ENCODE measurements around the gene SPSB3. TPM values are rescaled to one million over a fixed set of nuclear protein-coding genes. Genes with fewer than 3 reads are reported as not detected.
A peak's percentile ranks its signal among the peaks of the same experiment; 100 is the strongest.

The SPSB3 gene
- total and polyA plus RNA-seq, 2 of the 13 experiments (the other 11 are each of a cell fraction or from before 2014, with no cell fraction given) = 13.2 to 21.9 TPM

DNA sequence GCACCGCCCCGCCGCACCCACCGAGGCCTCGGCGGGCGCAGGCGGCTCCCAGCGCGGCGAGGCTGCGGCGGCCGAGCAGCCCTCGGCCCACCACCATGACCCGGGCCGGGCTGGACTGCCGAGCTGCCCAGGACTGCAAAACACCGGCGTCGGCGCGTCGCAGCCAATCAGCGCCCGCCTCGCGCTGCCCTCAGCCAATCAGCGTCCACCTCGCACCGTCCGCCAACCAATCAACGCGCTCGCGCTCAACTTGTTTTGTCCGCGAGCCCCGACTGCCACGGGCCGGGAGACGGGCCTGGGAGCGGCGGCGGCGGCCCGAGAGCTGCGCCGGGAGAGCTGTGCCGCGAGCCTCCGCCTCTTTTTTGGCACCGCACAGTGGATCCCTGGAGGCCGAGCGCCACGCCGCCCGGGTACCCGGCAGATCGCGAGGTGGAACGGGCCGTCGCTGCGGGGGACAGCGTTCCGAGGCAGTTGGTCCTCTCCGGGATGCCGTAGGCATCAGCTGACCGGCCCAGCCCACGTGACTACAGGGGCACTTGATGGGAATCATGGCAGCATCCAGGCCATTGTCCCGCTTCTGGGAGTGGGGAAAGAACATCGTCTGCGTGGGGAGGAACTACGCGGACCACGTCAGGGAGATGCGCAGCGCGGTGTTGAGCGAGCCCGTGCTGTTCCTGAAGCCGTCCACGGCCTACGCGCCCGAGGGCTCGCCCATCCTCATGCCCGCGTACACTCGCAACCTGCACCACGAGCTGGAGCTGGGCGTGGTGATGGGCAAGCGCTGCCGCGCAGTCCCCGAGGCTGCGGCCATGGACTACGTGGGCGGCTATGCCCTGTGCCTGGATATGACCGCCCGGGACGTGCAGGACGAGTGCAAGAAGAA, 44.6 kb upstream of the SPSB3 start, which contains the start of the genes FAHD1 and HAGH (continued):
- TF ChIP-seq NFE2L1 (CRISPR knock-in tag; IDR thresholded peaks at IDR 0.05; ENCODE audit: borderline replicate concordance) (no peak), REL (CRISPR knock-in tag; conservative IDR thresholded peaks at IDR 0.05) (no peak; the same call in 1 of the 2 replicates), SALL1 (CRISPR knock-in tag; IDR thresholded peaks at IDR 0.05) (peak; percentile 93), FOXP1 (IDR thresholded peaks at IDR 0.05) (no peak), FOXP1 (CRISPR knock-in tag; IDR thresholded peaks at IDR 0.05) (0 out of 2 replicates have a peak, but pooled peaks have one; percentile 9), ONECUT2 (CRISPR knock-in tag; IDR thresholded peaks at IDR 0.05) (no peak), ZFX (CRISPR knock-in tag; IDR thresholded peaks at IDR 0.05; ENCODE audit: low read depth) (peak; percentile 96), RBAK (CRISPR knock-in tag; IDR thresholded peaks at IDR 0.05) (no peak), STAG1 (CRISPR knock-in tag; IDR thresholded peaks at IDR 0.05) (no peak), MAX (IDR thresholded peaks at IDR 0.05) (peak; percentile 93), TOE1 (CRISPR knock-in tag; IDR thresholded peaks at IDR 0.05) (peak; percentile 46; the same call in 1 of the 2 replicates), MTF1 (CRISPR knock-in tag; IDR thresholded peaks at IDR 0.05) (no peak), ZNF703 (CRISPR knock-in tag; IDR thresholded peaks at IDR 0.05; ENCODE audit: borderline replicate concordance) (peak; percentile 90), SALL2 (CRISPR knock-in tag; IDR thresholded peaks at IDR 0.05) (peak; percentile 88), MTERF4 (CRISPR knock-in tag; IDR thresholded peaks at IDR 0.05) (peak; percentile 76; the same call in 1 of the 2 replicates), TEF (CRISPR knock-in tag; IDR thresholded peaks at IDR 0.05) (no peak), TSC22D2 (CRISPR knock-in tag; IDR thresholded peaks at IDR 0.05; ENCODE audit: borderline replicate concordance) (peak; percentile 81; the same call in 1 of the 2 replicates), ZBTB34 (CRISPR knock-in tag; IDR thresholded peaks at IDR 0.05) (no peak), POLR2A (IDR thresholded peaks at IDR 0.05; ENCODE audit: insufficient read depth in 1 of 2, low read depth in 2 of 2, low read length in 2 of 2) (peak; percentile 84 to 90), SATB2 (CRISPR knock-in tag; IDR thresholded peaks at IDR 0.05) (no peak), ZNF331 (CRISPR knock-in tag; IDR thresholded peaks at IDR 0.05) (0 out of 2 replicates have a peak, but pooled peaks have one; percentile 51), CEBPB (IDR thresholded peaks at IDR 0.05; ENCODE audit: borderline replicate concordance, low read depth, low read length) (no peak), ATF7 (IDR thresholded peaks at IDR 0.05) (no peak), ATF7 (CRISPR knock-in tag; IDR thresholded peaks at IDR 0.05) (no peak), KAT8 (CRISPR knock-in tag; IDR thresholded peaks at IDR 0.05) (peak; percentile 96)
- TF ChIP-seq, protein P1, sequence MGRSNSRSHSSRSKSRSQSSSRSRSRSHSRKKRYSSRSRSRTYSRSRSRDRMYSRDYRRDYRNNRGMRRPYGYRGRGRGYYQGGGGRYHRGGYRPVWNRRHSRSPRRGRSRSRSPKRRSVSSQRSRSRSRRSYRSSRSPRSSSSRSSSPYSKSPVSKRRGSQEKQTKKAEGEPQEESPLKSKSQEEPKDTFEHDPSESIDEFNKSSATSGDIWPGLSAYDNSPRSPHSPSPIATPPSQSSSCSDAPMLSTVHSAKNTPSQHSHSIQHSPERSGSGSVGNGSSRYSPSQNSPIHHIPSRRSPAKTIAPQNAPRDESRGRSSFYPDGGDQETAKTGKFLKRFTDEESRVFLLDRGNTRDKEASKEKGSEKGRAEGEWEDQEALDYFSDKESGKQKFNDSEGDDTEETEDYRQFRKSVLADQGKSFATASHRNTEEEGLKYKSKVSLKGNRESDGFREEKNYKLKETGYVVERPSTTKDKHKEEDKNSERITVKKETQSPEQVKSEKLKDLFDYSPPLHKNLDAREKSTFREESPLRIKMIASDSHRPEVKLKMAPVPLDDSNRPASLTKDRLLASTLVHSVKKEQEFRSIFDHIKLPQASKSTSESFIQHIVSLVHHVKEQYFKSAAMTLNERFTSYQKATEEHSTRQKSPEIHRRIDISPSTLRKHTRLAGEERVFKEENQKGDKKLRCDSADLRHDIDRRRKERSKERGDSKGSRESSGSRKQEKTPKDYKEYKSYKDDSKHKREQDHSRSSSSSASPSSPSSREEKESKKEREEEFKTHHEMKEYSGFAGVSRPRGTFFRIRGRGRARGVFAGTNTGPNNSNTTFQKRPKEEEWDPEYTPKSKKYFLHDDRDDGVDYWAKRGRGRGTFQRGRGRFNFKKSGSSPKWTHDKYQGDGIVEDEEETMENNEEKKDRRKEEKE (IDR thresholded peaks at IDR 0.05) = no peak

All from HepG2 (cell line).